Hepatocyte (in vitro differentiated cells): ENCODE results near the gene GTPBP4. TPM values are rescaled to one million over a fixed set of nuclear protein-coding genes. Genes with fewer than 3 reads are reported as not detected.

ENCODE experiments used
- DNase-seq: peaks from one replicate; pipeline ENCODE4 v3.0.0-alpha.2; 2016; ENCODE audit warnings: low spot score
- H2AFZ ChIP-seq: fragments of 200-600 bp; sonication (generic); 2 replicates; pipeline ENCODE4 v1.6.0; 2016; ENCODE audit warnings: antibody characterized with exemption, mild to moderate bottlenecking
- H3K27ac ChIP-seq: fragments of 200-600 bp; sonication (generic); 2 replicates; pipeline ENCODE4 v1.5.1; 2016; ENCODE audit warnings: mild to moderate bottlenecking
- H3K27me3 ChIP-seq: fragments of 200-600 bp; sonication (generic); 2 replicates; pipeline ENCODE4 v1.6.1; 2016
- H3K36me3 ChIP-seq: fragments of 200-600 bp; sonication (generic); replicated peaks from 2 replicates; pipeline ENCODE4 v1.5.1; 2016; ENCODE audit warnings: low read depth; ENCODE audit not compliant: insufficient read depth
- H3K4me1 ChIP-seq: fragments of 200-600 bp; sonication (generic); 2 replicates; pipeline ENCODE4 v1.5.1; 2016; ENCODE audit warnings: mild to moderate bottlenecking, moderate library complexity; ENCODE audit not compliant: insufficient read depth
- H3K4me2 ChIP-seq: fragments of 200-600 bp; sonication (generic); 2 replicates; pipeline ENCODE4 v1.6.0; 2016
- H3K4me3 ChIP-seq: fragments of 200-600 bp; sonication (generic); 2 replicates; pipeline ENCODE4 v1.5.1; 2016; ENCODE audit warnings: mild to moderate bottlenecking
- H3K79me2 ChIP-seq: fragments of 200-600 bp; sonication (generic); 2 replicates; pipeline ENCODE4 v1.6.0; 2017; ENCODE audit warnings: mild to moderate bottlenecking
- H3K9me2 ChIP-seq: fragments of 200-600 bp; sonication (generic); replicated peaks from 2 replicates; pipeline ENCODE4 v1.6.0; 2017; ENCODE audit warnings: mild to moderate bottlenecking; ENCODE audit not compliant: insufficient read depth
- H3K9me3 ChIP-seq: fragments of 200-600 bp; sonication (generic); 2 replicates; pipeline ENCODE4 v1.5.1; 2016; ENCODE audit warnings: low read depth, mild to moderate bottlenecking
- H4K20me1 ChIP-seq: fragments of 200-600 bp; sonication (generic); 2 replicates; pipeline ENCODE4 v1.6.0; 2016; ENCODE audit warnings: mild to moderate bottlenecking; ENCODE audit not compliant: insufficient read depth, poor library complexity, severe bottlenecking
- EZH2 ChIP-seq: fragments of 200-600 bp; sonication (generic); IDR thresholded peaks from 2 replicates; pipeline ENCODE4 v1.6.1; 2016; ENCODE audit warnings: antibody characterized with exemption, mild to moderate bottlenecking, borderline replicate concordance
- EZH2phosphoT487 ChIP-seq: fragments of 200-600 bp; sonication (generic); IDR thresholded peaks from one replicate; pipeline ENCODE4 v1.6.1; 2018; ENCODE audit warnings: antibody characterized with exemption, mild to moderate bottlenecking, low read depth, moderate library complexity; ENCODE audit not compliant: unreplicated experiment, severe bottlenecking
- WGBS: methylation state at CpG from one replicate; pipeline ENCODE4 v1.1.6; 2016; ENCODE audit warnings: low lambda C conversion rate; ENCODE audit errors: missing lambda C conversion rate; 5-methylcytosine and 5-hydroxymethylcytosine counted together
- polyA plus RNA-seq: library from polyadenylated mRNA; unstranded; fragments of >200 nt; fragmentation: Nextera tagmentation; extraction: Ambion mirVana; gene quantifications from 2 replicates; pipeline ENCODE4 v1.2.1, GENCODE V29; 2016
- total RNA-seq: library from RNA; depleted of rRNA; stranded (reverse); fragments of >200 nt; gene quantifications from 2 replicates; pipeline ENCODE4 v1.2.3, GENCODE V29; 2014
- TF ChIP-seq, protein P1 (sequence below): fragments of 200-600 bp; sonication (generic); IDR thresholded peaks from 2 replicates; pipeline ENCODE4 v1.5.1; 2016; ENCODE audit warnings: antibody characterized with exemption, mild to moderate bottlenecking; ENCODE audit not compliant: poor library complexity

GTPBP4 gene
- total and polyA plus RNA-seq, 2 experiments from 2014 or later: 34.2 to 55.5 TPM

DNA sequence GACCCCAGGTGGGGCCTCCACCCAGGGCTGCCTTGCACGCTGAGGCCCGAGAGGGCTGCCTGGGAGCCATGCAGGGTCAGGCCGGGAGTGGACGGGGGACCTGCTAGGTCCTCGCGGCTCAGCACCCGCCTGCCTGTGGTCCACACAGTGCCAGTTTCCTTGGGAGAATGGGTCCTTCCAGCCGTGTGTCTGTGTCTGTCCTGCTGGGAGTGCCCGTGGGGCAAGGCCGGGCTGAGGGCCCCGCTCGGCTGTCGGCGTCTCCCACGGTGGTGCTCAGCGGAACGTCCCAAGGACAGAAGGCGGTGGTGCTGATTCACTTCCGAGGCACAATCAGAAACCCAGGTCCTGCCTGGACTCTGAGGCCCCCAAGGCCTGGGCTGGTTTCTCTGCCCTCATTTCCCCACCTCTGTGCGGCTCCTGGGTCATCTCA is 23.2 kb upstream of the GTPBP4 start:
- no peak overlapping the region for H3K27ac ChIP-seq
- DNase-seq: no peak
- no peaks in the 10 kb centered on the region for H3K9me2 ChIP-seq
- peaks cover 7% of the 10 kb centered on the region for H3K4me1 ChIP-seq
- 94% methylated on average over 18 of the region's 20 CpGs for WGBS
- no peak for TF ChIP-seq EZH2phosphoT487
- no peaks in the 10 kb centered on the region for H3K27me3 ChIP-seq
- H3K36me3 ChIP-seq: no peaks in the 10 kb centered on the region
- no peaks in the 10 kb centered on the region for H3K79me2 ChIP-seq
- H3K4me2 ChIP-seq: no peak overlapping the region
- no peaks in the 10 kb centered on the region for H3K9me3 ChIP-seq
- no peaks in the 10 kb centered on the region for H4K20me1 ChIP-seq
- no peak overlapping the region for H2AFZ ChIP-seq
- no peak overlapping the region for H3K4me3 ChIP-seq

DNA sequence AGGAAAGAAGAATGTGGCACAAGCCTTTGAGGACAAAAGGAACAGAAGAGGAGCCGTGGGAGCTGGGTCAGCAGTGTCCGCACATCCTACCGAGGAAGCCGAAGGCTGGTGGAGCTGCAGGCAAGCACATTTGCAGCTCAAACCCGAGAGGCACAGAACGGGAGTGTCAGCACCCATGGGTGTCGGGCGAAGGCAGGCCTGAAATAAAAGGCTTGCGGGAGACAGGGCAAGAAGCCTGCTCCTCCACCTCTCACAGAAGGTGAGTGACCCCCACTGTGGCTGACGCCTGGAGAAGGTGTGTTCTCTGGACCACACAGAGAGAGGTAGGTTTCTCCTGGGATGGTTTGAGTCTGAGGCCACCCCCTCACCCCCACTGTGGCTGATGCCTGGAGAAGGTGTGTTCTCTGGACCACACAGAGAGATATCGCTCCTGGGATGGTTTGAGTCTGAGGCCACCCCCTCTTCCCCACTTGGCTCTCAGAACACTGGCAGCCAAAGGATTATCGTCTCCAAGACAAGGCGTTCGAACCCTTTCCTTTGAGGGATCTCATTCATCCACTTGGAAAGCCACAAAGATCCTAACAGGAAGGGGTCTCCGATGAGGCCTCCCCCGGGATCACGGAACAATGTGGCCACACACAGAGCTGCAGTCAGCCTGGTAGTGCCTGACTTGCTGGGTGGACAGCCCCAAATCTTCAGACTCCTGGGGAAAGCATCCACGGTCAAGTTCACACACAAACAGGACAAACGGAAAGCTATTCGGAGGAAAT is 21.6 kb upstream of the GTPBP4 start:
- 87% methylated on average over 20 of the region's 20 CpGs for WGBS
- peaks cover 18% of the 10 kb centered on the region for H3K4me1 ChIP-seq

DNA sequence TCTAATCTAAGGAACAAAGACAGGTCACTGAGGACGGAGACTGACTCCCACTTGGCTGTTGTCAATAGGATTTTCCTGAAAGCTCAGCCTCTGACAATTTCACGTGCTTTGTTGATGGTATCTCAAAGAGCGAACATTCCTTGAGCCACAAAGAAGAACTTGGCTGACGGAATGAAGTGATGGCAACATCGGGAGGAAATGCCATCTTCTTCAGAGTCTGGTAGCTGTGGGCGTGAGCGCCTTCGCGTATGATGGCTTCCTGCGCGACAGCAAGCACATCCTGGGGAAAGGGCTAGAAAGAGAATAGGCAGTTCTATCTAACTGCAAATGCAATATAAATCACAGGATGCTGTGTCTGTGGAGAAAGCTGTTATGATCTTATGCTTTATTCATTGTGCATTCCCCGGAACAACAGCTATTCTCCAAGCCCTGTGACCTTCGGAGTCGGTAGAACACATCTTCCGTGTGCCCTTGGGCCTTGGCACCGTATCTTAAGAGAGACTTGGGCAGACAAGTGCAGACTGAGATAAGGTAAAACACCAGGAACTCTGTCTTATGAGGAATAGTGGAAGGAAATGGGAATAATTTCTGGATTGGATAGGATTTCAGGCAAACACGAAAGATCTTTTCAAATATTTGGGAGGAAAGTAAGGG is 19.6 kb upstream of the GTPBP4 start:
- H3K4me2 ChIP-seq: no peak overlapping the region
- no peaks in the 10 kb centered on the region for H3K36me3 ChIP-seq
- H3K27ac ChIP-seq: no peak overlapping the region
- 85% methylated on average over 17 of the region's 17 CpGs for WGBS
- H3K27me3 ChIP-seq: no peaks in the 10 kb centered on the region
- no peaks in the 10 kb centered on the region for H3K9me3 ChIP-seq
- H3K79me2 ChIP-seq: no peaks in the 10 kb centered on the region
- no peak overlapping the region for H2AFZ ChIP-seq
- no peak overlapping the region for H3K4me3 ChIP-seq
- H3K4me1 ChIP-seq: peaks cover 23% of the 10 kb centered on the region
- no peaks in the 10 kb centered on the region for H3K9me2 ChIP-seq
- no peaks in the 10 kb centered on the region for H4K20me1 ChIP-seq
- DNase-seq: no peak
- no peak for TF ChIP-seq EZH2
- TF ChIP-seq EZH2phosphoT487: no peak
- TF ChIP-seq, protein P1, sequence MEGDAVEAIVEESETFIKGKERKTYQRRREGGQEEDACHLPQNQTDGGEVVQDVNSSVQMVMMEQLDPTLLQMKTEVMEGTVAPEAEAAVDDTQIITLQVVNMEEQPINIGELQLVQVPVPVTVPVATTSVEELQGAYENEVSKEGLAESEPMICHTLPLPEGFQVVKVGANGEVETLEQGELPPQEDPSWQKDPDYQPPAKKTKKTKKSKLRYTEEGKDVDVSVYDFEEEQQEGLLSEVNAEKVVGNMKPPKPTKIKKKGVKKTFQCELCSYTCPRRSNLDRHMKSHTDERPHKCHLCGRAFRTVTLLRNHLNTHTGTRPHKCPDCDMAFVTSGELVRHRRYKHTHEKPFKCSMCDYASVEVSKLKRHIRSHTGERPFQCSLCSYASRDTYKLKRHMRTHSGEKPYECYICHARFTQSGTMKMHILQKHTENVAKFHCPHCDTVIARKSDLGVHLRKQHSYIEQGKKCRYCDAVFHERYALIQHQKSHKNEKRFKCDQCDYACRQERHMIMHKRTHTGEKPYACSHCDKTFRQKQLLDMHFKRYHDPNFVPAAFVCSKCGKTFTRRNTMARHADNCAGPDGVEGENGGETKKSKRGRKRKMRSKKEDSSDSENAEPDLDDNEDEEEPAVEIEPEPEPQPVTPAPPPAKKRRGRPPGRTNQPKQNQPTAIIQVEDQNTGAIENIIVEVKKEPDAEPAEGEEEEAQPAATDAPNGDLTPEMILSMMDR: no peak

More for the DNA sequence above, 21.6 kb upstream of the GTPBP4 start:
- Histone ChIP-seq H3K4me3 (no peak overlapping the region), H4K20me1 (no peaks in the 10 kb centered on the region), H3K27me3 (no peaks in the 10 kb centered on the region), H3K36me3 (no peaks in the 10 kb centered on the region), H2AFZ (no peak overlapping the region), H3K9me3 (no peaks in the 10 kb centered on the region), H3K9me2 (no peaks in the 10 kb centered on the region), H3K79me2 (no peaks in the 10 kb centered on the region), H3K4me2 (no peak overlapping the region), H3K27ac (no peak overlapping the region)
- TF ChIP-seq EZH2phosphoT487: no peak
- no peak for TF ChIP-seq EZH2
- TF ChIP-seq, protein P1: no peak
- no peak for DNase-seq
